IPS DF 6.9 (cell line): ENCODE results near the gene RIMBP2.

Experiments
- DNase-seq: peaks from one replicate; pipeline ENCODE4 v3.0.0-alpha.2; 2013; ENCODE audit warnings: low read depth, low spot score
- H3K27ac ChIP-seq: one replicate; pipeline ENCODE4 v1.5.1; 2013; ENCODE audit warnings: low read length, control low read depth
- H3K27me3 ChIP-seq: 2 replicates; pipeline ENCODE4 v1.6.1; 2013; ENCODE audit warnings: mild to moderate bottlenecking, low read length; ENCODE audit not compliant: control insufficient read depth, insufficient read depth
- H3K36me3 ChIP-seq: 2 replicates; pipeline ENCODE4 v1.6.1; 2013; ENCODE audit warnings: low read length; ENCODE audit not compliant: control insufficient read depth, insufficient read depth
- H3K4me1 ChIP-seq: 2 replicates; pipeline ENCODE4 v1.6.1; 2013; ENCODE audit warnings: low read length; ENCODE audit not compliant: control insufficient read depth, insufficient read depth
- H3K4me3 ChIP-seq: 2 replicates; pipeline ENCODE4 v1.5.1; 2013; ENCODE audit warnings: mild to moderate bottlenecking, low read length
- H3K9me3 ChIP-seq: 2 replicates; pipeline ENCODE4 v1.6.1; 2013; ENCODE audit warnings: low read length, inconsistent platforms; ENCODE audit not compliant: control insufficient read depth, insufficient read depth
- WGBS: extraction: QIAGEN DNeasy Blood & Tissue Kit; methylation state at CpG from one replicate; pipeline ENCODE4 v1.1.7; 2013; ENCODE audit warnings: mixed read lengths, missing lambda C conversion rate; ENCODE audit not compliant: insufficient read length, insufficient coverage; 5-methylcytosine and 5-hydroxymethylcytosine counted together

The RIMBP2 gene

GRCh38 chr12:130478786-130479185 lies 237.3 kb downstream of the RIMBP2 start:
- DNase-seq = no peak
- H3K36me3 ChIP-seq = no peaks in the 10 kb centered on the region
- no peaks in the 10 kb centered on the region; the same call in 1 of the 2 replicates for H3K27me3 ChIP-seq
- H3K9me3 ChIP-seq = peaks cover 35% of the 10 kb centered on the region
- WGBS = no CpG with 5 or more reads among the region's 21 CpGs
- H3K27ac ChIP-seq = no peak overlapping the region
- H3K4me1 ChIP-seq = no peaks in the 10 kb centered on the region
- no peak overlapping the region for H3K4me3 ChIP-seq

- H3K27me3 ChIP-seq = no peaks in the 10 kb centered on the region; the same call in 1 of the 2 replicates
- no peak for DNase-seq
- H3K4me3 ChIP-seq = no peak overlapping the region
- no peaks in the 10 kb centered on the region for H3K36me3 ChIP-seq
- no peak overlapping the region for H3K27ac ChIP-seq
- no peaks in the 10 kb centered on the region for H3K4me1 ChIP-seq
- no CpG with 5 or more reads among the region's 9 CpGs for WGBS
- H3K9me3 ChIP-seq = peaks cover 38% of the 10 kb centered on the region
Measured at GRCh38 chr12:130477701-130478100, 238.4 kb downstream of the RIMBP2 start.

GRCh38 chr12:130477266-130477665 lies 238.8 kb downstream of the RIMBP2 start:
- Histone ChIP-seq H3K4me1 (no peaks in the 10 kb centered on the region), H3K9me3 (peaks cover 35% of the 10 kb centered on the region)
- no CpG with 5 or more reads among the region's 12 CpGs for WGBS

GRCh38 chr12:130476451-130477135 lies 239.5 kb downstream of the RIMBP2 start:
- H3K4me3 ChIP-seq = no peak overlapping the region
- no peaks in the 10 kb centered on the region; the same call in 1 of the 2 replicates for H3K27me3 ChIP-seq
- no peak overlapping the region for H3K27ac ChIP-seq
- H3K36me3 ChIP-seq = no peaks in the 10 kb centered on the region
- WGBS = no CpG with 5 or more reads among the region's 20 CpGs
- no peak for DNase-seq
- no peaks in the 10 kb centered on the region for H3K4me1 ChIP-seq
- peaks cover 33% of the 10 kb centered on the region for H3K9me3 ChIP-seq

More at GRCh38 chr12:130477266-130477665, 238.8 kb downstream of the RIMBP2 start:
- H3K4me3 ChIP-seq = no peak overlapping the region
- H3K27me3 ChIP-seq = no peaks in the 10 kb centered on the region; the same call in 1 of the 2 replicates
- DNase-seq = no peak
- no peaks in the 10 kb centered on the region for H3K36me3 ChIP-seq
- H3K27ac ChIP-seq = no peak overlapping the region

- Histone ChIP-seq H3K27me3 (no peaks in the 10 kb centered on the region), H3K9me3 (peaks cover 34% of the 10 kb centered on the region)
- DNase-seq = no peak
Measured at GRCh38 chr12:130474599-130475269, 241.4 kb downstream of the RIMBP2 start.

GRCh38 chr12:130473266-130473665 lies 242.8 kb downstream of the RIMBP2 start:
- H3K4me1 ChIP-seq = no peaks in the 10 kb centered on the region
- no CpG with 5 or more reads among the region's 17 CpGs for WGBS
- no peak for DNase-seq
- peaks cover 30% of the 10 kb centered on the region for H3K9me3 ChIP-seq
- no peaks in the 10 kb centered on the region for H3K27me3 ChIP-seq
- H3K4me3 ChIP-seq = no peak overlapping the region
- no peaks in the 10 kb centered on the region for H3K36me3 ChIP-seq
- no peak overlapping the region for H3K27ac ChIP-seq

More at GRCh38 chr12:130474599-130475269, 241.4 kb downstream of the RIMBP2 start:
- Histone ChIP-seq H3K27ac (no peak overlapping the region), H3K36me3 (no peaks in the 10 kb centered on the region), H3K4me3 (no peak overlapping the region), H3K4me1 (no peaks in the 10 kb centered on the region)
- WGBS = no CpG with 5 or more reads among the region's 27 CpGs

- H3K36me3 ChIP-seq = no peaks in the 10 kb centered on the region
- no peak overlapping the region for H3K27ac ChIP-seq
- no CpG with 5 or more reads among the region's 6 CpGs for WGBS
- H3K27me3 ChIP-seq = no peaks in the 10 kb centered on the region
- H3K4me3 ChIP-seq = no peak overlapping the region
- H3K4me1 ChIP-seq = no peaks in the 10 kb centered on the region
- DNase-seq = no peak
- H3K9me3 ChIP-seq = peaks cover 29% of the 10 kb centered on the region
Measured at GRCh38 chr12:130470969-130471368, 245.1 kb downstream of the RIMBP2 start.

- H3K27me3 ChIP-seq = no peaks in the 10 kb centered on the region
- no CpG with 5 or more reads among the region's 7 CpGs for WGBS
- H3K4me1 ChIP-seq = no peaks in the 10 kb centered on the region
Measured at GRCh38 chr12:130469552-130469951, 246.5 kb downstream of the RIMBP2 start.

GRCh38 chr12:130468700-130469245 lies 247.3 kb downstream of the RIMBP2 start:
- Histone ChIP-seq H3K4me3 (no peak overlapping the region), H3K4me1 (no peaks in the 10 kb centered on the region), H3K27me3 (no peaks in the 10 kb centered on the region), H3K36me3 (no peaks in the 10 kb centered on the region), H3K27ac (no peak overlapping the region), H3K9me3 (peaks cover 28% of the 10 kb centered on the region)
- WGBS = no CpG with 5 or more reads among the region's 24 CpGs
- no peak for DNase-seq

More at GRCh38 chr12:130469552-130469951, 246.5 kb downstream of the RIMBP2 start:
- Histone ChIP-seq H3K27ac (no peak overlapping the region), H3K9me3 (peaks cover 32% of the 10 kb centered on the region), H3K4me3 (no peak overlapping the region), H3K36me3 (no peaks in the 10 kb centered on the region)
- no peak for DNase-seq

- DNase-seq = no peak
- Histone ChIP-seq H3K36me3 (no peaks in the 10 kb centered on the region), H3K4me1 (no peaks in the 10 kb centered on the region), H3K27ac (no peak overlapping the region), H3K27me3 (no peaks in the 10 kb centered on the region), H3K9me3 (peaks cover 29% of the 10 kb centered on the region), H3K4me3 (no peak overlapping the region)
- WGBS = no CpG with 5 or more reads among the region's 9 CpGs
Measured at GRCh38 chr12:130468186-130468585, 247.9 kb downstream of the RIMBP2 start.
